HG03354 (cell line): ENCODE data around the gene FRMPD1.
"Not testable (repeated sequence)": the region's sequence is repeated elsewhere in the genome, so short reads cannot be mapped to it uniquely, and the experiment has no call there.

Experiments used
- ATAC-seq: cut with Tn5 transposase; IDR thresholded peaks from one replicate; pipeline ENCODE4 v1.9.1; 2021; ENCODE audit warnings: mild to moderate bottlenecking; ENCODE audit not compliant: unreplicated experiment, poor library complexity, severe bottlenecking

Gene FRMPD1

DNA sequence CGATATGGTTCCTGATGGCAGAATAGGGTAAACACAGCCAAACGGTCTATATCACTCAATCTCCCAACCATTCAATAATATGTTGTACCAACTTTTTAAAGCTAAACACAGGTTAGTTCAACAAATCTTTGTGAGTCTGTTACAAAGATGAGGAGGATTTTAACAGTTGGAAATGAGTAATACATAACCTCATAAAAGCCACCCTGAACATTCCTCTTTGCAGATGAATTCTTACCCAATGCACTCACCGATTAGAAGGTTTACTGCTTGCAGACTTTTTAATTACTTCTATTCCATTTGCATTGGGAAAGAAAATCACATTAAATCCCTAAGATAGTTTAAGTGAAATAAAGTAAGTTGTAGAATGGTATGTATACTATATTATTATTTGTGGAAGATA lies 79.5 kb downstream of the FRMPD1 start:
- ATAC-seq: no peak

GRCh38 chr9:37730839-37731238 lies 80.1 kb downstream of the FRMPD1 start:
- ATAC-seq: no peak

DNA sequence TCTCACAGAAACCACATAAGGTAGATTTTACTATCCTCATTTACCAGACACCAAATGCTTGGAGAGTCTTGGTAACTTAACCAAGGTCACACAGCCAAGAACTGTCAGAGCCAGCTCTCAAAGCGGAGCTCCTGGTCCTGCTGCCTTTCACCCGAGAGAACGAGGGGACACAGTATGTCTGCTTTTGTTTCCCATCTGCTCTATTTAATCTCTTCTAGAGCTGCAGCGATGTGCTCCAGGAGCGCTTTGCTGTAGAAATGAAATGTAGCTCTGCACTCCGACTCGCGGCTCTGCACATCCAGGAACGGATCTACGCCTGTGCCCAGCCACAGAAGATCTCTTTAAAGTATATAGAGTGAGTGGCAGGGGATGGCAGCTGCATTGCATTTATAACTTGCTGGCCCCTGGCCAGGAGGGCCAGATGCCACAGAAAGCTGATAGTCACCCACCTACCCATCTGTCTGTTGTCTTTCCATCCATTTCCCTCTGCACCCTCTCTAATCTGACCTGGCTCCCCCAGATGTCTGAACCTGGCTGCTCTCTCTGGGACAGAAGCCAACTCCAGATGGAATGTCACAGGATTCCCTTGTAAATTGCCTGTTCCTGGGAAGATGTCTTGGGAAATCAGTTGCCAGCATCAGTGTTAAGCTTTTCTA lies 81.5 kb downstream of the FRMPD1 start:
- no peak for ATAC-seq

GRCh38 chr9:37732952-37733351 lies 82.2 kb downstream of the FRMPD1 start:
- ATAC-seq: no peak

- ATAC-seq: no peak
Measured at GRCh38 chr9:37739222-37739621, 88.5 kb downstream of the FRMPD1 start.

DNA sequence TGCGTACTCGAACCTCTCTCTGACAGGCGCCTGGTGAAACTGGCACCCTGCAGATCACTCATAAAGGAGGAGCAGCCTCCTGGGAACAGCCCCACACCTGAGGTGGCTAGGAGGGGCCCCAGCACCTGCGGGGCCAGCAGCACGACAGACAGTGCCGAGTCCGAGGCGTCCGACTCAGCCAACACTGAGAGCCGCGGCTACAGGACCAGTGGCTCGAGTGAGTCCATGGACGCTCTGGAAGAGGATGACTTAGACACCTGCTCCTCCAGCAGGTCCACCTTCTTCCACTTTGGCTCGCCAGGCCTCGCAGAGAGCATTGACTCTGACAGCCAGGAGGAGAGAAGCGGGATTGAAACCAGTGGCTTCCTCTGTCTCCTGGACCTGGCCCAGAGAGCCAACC lies 89.4 kb downstream of the FRMPD1 start:
- no peak for ATAC-seq

GRCh38 chr9:37740631-37741328 lies 90.0 kb downstream of the FRMPD1 start:
- ATAC-seq: no peak

- ATAC-seq: no peak
Measured at GRCh38 chr9:37745970-37746369, 95.2 kb downstream of the FRMPD1 start.

DNA sequence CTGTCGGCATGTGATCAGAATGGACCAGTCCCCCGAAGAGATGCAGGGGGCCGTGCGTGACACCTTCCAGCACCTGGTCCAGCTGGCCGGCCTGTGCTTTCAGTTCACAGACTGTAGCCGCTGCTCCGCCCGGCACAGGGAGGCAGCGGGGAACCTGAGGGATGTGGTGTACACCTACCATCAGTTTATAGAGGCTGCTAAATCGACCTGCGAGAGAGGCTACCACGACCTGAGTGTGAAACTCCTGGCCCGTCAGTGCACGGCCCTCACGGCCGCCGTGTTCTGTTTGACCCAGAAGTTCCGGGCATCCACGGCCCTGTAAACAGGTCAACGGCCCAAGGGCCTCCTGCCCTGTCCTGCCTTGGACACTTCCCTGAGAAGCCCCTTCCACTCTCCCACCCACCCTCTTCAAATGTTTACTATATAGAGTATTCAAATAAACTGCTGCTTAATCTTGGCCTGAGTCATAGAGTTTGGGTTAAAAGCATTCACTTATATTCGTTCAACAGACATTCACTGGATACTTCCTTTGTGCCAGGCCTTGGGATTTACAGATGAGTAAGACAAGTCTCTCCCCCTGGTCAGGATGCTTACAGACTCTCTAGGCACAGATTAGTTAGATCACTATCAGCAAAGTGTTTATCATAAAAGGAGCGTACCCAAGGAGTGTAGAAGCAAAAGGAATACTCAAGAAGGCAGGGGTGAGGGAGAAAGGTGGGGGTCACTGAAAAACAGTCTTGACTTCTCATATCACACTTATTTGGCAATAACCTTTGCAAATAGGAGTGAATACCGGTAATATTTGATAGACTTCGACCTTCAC lies 95.9 kb downstream of the FRMPD1 start:
- ATAC-seq: no peak

- peak; percentile 86 for ATAC-seq
Measured at GRCh38 chr9:37747271-37747753, 96.6 kb downstream of the FRMPD1 start.

GRCh38 chr9:37749129-37749528 lies 98.4 kb downstream of the FRMPD1 start:
- no peak for ATAC-seq

DNA sequence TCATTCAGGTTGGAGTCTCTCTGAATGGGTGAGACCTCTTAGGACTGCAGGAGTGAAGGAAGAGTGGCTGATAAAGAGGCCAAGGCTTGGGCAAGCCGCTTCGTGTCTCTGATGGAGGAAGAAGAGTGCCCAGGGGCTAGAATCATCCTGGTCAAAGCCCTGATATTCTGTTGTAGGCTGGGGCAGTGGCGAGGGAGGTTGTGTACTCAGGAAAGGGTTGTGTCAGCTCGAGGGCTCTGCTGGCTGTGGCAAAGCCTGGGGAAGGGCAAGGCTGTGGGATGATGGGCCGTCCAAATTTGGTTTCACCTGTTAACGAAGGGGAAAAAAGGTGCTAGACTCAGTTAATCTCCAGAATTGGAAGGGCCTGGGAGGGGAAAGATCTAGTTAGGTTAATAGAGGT lies 100.4 kb downstream of the FRMPD1 start:
- no peak for ATAC-seq

DNA sequence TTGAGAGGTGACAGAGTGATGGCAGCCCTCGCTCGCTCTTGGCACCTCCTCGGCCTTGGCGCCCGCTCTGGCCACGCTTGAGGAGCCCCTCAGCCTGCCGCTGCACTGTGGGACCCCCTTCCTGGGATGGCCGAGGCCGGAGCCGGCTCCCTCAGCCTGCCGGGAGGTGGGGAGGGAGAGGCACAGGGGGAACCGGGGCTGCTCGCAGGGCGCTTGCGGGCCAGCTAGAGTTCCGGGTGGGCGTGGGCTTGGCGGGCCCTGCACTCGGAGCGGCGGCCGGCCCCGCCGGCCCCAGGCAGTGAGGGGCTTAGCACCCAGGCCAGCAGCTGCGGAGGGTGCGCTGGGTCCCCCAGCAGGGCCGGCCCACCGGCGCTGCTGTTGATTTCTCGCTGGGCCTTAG lies 101.0 kb downstream of the FRMPD1 start:
- ATAC-seq: not testable (repeated sequence)

- ATAC-seq: not testable (repeated sequence)
Measured at GRCh38 chr9:37752112-37752511, 101.4 kb downstream of the FRMPD1 start.

- ATAC-seq: no peak
Measured at GRCh38 chr9:37752642-37753488, 102.1 kb downstream of the FRMPD1 start.

- ATAC-seq: peak; percentile 93
Measured at GRCh38 chr9:37753489-37754190, 102.9 kb downstream of the FRMPD1 start, which contains the start of gene TRMT10B. Gene TRMT10B, plus strand, starts transcription at chr9:37753805. Its CDS starts 8,127 bp downstream, at chr9:37761932.

DNA sequence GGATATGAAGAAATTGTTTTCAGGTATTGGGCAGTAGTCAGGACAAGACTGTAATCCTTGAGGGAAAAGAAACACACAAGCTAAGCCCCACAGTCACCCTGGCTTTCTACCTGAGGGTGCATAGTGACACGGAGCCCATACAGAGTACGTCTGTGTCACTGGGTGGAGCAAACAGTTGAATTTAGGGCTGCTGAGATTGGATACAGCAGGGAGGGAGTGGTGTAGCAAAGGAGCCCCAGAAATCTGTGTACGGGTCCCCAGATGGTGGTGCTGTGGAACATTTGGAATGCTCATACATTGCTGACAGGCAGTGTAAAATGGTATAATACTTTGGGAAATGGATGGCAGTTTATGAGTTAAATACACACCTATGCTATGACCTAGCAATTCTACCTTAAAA lies 108.0 kb downstream of the FRMPD1 start:
- no peak for ATAC-seq

DNA sequence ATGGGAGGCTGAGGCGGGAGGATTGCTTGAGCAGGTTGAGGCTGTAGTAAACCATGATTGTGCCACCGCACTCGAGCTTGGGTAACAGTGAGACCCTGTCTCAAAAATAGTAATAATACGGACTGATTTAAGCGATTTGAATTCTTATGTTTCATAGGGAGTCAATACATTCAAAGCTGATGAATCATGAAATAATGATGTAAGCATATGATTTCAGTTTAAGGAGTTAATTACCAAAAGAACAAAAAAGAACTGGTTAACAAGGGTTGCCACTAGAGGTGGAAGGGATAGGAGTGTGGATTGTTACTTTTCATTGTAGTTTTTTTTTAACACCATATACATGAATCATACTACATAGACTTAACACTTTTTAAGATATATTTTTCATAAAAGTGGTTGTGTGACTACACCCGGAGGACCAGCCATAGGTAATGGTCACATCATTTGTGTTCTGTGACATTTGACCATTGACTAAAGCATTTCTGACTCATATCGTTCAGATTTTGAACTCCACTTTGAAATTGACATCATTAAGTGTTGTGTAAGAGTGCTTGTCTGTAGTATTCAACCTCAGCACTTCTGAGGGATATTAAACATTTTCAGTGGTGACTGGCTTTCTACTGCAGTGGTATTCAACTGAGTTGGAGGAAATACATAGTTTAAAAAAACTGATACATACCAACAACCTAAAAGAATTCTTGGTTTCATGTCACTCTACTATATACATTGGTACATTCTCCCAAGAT lies 109.8 kb downstream of the FRMPD1 start:
- ATAC-seq: no peak
